Inflammatory macrophage (primary cell): Measurements from ENCODE around the gene RASSF5.
"Not testable (repeated sequence)": the region's sequence is repeated elsewhere in the genome, so short reads cannot be mapped to it uniquely, and the experiment has no call there.

Source experiments
- DNase-seq, 2 donors: peaks; one replicate each; pipeline ENCODE4 v3.0.0-alpha.2; 2020 to 2022

The RASSF5 gene

DNA sequence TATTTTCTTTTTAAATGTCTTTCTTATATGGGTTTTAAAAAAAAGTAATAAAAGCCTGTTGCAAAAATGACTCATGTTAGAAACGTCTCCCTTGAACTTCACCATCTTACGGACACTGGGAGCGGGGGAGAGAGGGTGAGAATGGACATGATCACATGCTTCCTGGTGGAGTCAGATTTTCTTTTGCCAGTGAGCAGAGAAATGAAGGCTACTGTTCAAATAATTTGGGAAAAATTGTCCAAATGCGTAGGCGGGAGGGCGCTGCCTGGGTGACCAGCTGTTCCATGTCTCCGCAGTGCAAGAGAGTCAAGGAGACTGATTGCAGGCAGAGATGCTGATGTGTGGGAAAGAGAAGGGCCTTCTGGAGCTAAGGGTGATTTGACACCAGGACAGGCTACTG is 81.9 kb downstream of the RASSF5 start:
- DNase-seq, result no peak

DNA sequence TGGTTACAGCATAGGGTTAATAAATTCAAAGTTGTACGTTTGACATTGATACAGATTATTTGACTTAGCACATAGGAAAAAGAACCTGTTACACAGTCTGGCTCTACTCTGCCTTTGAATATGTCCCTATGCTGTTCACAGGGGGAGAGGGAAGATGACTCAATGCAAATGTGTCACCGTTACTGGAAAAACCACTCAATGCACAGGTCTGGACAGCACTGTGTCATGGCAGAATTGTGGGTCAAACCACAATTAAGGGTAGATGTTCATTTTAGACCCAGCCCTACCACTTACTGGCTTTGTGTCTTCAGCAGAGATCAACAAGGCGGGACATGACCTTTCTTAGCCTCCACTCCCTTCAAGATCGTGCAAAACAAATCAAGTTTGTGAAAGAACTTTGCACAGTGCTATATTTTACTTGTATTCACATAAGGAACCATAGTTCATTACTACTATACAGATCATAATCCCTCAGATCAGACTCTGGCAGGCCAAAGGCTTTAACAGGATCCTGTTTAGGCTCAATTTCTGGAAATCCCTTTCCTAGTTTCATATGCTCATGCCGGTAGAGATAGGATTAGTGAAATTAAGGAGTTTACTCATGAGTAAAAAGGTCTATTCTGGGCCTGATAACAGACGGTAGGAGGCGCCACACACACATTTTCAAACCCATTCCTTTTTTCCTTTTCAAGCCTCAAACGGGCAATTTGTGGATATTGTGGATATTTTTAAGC is 82.9 kb downstream of the RASSF5 start:
- DNase-seq, result no peak

DNA sequence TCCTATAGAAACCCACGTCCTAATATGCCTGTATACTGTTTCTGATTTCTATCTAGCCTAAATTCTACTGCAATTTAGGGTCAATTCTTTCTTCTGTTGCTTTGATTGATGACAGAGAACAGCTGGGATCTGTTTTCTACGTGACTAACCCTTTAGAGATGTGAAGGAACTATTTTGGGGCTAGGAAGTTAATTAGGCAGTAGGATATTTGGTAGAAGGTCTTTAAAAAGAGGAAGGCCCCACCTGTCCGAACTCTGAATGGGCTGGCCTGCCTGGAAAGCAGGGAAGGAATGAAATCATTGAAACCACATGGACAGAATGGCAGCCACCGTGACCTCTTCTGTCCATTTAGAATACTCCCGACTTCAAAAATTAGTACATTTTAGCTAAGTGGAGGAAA is 83.9 kb downstream of the RASSF5 start:
- no peak for DNase-seq

DNA sequence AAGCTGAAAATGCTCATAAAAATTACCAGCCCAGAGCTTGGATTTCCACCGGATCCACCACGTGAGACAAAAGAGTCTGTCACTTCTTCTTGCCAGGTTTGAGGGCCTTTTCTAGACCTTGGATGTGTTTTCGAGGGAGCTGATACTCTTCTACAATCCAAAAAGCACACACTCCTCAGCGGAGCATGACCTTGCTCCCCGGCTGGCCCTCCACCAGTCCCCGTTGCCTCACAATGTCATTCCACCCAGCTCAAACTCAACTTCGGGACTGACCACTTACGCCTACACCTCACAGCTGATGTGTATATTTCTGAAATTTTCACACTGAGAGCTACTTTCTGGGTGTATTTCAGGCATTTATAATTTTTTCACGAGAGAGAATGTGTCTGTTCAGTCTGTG is 84.4 kb downstream of the RASSF5 start:
- no peak for DNase-seq

DNA sequence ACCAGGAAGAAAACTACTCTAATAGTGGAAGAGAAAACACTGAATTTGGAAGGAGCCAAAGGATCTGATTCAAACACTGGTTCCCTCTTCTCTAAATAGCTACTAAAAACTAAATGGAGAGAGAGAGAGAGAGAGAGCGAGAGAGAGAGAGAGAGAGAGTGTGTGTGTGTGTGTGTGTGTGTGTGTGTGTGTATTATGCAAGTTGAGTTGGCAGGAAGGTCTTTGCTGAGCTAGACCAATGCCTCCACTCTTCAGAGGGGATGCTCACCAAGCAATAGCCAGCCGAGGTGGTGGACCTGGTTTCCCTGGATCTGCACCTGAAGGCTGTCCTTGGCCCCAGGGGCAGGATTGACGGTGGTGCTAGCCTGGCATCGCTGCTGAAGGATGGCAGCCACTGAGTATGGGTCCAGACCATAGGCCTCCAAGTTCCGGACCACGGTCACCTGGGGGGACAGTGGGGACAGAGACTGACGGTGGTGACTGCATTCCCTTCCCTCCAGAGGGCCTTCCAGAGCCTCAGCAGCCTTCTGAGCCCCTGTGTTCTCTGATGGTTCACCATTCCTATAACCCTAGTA is 86.1 kb downstream of the RASSF5 start:
- no peak for DNase-seq

DNA sequence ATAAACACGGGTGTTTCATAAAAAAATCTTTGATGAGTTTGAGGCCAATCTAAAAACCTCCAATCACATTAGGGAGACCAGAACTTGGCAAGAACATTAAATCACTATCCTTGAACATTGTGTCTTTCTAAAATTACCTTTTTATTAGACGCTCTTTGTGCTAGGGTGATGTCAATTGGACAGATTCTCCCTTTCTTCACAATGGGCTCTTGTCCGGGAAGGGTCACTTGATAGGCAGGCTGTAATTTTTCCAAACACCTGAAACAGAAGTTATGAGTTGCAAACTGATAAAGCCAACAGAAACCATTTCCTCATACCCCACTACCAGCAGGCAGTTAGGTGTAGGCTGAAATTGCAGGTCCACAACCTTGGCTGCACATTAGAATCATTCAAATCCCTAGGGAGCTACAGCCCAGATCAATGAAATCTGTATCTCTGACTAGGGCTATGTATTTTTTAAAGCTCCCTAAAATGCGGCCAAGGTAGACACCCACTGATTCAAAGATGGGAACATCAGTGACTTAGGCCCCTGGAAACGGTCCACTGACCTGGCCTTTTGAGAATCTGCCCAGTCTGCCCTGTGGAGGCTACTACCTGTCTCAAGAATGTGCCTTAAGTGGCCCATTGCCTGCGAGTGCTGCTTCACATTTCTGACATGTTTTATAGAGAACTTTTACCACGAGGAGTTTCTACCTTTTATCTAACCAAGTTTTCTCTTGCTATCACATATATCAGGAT is 88.4 kb downstream of the RASSF5 start:
- no peak for DNase-seq

DNA sequence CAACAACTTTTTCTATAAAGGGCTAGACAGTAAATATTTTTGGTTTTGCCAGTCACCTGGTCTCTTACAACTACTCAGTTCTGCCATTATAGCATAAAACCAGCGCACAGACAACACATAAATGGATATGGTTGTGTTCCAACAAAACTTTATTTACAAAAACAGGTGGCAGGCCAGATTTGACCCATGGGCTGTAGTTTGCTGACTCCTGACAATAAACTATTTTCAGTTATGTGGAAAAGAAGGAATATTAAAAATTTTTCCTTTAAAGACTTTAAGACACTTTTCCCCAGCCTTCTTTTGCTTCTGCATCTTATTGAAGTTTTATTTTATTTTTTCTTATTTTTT is 89.0 kb downstream of the RASSF5 start:
- no peak for DNase-seq

DNA sequence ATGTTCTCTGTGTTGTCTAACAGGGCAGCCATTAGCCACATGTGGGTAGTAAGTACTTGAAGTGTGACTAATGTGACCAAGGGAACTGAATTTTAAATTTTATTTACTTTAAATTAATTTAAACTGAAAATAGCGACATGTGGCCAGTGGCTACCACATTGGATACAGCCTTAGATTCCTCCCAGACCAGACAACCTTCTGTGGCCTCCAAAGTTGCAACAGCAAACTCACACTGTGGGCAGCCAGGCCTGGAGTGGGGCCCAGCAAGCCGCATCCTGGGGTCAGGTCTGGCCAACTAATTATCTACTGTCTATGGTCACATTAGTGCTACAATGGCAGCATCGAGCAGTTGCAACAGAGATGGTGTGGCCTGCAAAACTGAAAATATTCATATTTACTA is 93.2 kb downstream of the RASSF5 start:
- no peak for DNase-seq

DNA sequence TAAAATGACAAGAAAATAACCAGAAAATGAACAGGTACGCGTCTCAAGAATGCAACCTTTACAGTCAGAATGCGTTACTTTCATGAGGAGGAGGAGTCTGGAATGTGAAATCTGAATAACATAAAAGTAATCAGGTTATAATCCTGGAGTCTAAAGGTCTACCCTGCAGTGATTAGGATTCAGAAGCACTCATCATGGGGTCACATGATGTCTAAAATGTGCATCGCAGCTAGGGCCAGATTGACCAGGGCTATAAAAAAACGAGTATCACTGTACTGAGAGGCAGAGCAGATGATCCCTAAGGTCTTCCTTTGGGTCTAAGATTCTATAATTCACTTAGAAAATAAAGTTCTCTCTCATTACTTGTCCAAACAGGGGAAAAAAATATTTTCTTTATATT is 97.5 kb downstream of the RASSF5 start:
- DNase-seq, result no peak

DNA sequence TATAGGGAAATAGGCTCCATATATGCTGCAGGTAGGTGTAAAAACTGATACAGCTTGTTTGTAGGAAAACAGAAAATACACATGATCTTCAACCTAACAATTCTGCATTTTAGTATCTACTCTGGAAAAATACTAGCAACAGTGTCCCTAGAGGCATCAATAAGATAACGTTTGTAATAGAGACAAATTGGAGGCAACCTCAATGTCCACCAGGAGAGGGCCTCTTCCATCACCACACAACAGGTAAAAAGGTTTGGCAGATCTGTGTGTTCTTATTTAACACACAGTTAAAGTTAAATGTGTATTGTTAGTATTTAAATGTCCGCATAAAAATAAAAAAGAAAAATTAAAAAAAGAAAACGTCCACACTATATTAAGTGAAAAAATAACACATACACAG is 99.5 kb downstream of the RASSF5 start:
- DNase-seq, result no peak

DNA sequence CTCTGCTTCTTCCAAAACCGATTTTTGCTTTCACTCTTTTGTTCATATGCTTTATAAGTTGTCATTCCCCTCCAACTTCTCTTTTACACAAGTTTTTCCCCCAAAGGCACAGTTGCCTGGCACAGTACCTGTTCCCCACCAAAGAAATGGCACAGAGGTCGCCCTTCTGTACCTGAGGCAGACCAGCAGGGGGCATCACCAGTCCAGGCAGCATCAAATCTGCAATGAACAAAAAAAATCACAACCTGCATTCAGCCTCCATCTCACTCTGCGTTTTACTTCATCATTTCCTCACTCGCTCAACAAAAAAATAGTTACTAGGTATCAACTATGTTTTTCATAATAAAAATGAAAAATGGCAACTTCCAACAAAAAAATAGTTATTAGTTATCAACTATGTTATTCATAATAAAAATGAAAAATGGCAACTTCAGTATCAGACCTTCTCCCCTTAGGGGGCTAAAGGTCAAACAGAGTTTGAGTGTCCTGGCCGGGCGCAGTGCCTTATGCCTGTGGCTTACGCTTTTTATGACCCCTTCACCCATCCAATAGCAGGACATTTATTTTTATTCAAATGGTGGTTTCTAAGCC is 100.9 kb downstream of the RASSF5 start:
- peak in 1 of 2 donors; percentile 35 for DNase-seq

DNA sequence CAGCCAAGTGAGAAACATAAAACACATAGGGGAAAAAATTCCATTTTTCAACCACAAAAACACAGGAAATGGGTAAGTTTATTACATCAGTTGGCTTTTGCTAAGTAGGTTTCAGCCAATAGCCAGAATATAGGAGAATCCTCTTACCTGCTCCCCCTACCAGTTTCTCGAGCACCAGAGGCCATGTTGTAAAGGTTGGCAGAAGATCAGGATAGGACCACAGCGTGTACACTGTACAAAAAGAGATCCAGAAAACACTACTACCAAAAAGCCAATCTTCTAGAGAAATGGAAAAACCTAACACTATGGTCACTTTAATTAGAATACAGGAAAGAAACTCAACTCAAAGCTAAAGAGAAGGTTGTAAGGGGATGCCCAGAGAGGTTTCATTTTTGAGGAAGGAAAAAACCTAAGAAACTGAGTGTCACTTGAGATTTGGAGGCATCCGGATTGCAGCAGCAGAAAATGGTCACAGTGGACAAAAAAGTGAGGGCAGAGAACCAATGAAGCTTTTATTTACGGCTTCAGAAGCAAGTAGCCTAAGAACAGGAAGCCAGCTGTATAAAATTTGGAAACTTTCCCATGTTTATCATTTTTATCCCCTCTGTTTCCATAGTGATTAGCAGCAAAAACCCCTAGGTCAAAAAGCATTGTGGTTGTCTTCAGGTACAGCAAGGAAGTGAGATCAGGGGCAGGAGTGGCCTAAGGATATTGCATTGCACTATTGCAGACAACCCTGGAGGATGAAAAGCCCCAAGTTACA is 102.1 kb downstream of the RASSF5 start:
- DNase-seq, result no peak

DNA sequence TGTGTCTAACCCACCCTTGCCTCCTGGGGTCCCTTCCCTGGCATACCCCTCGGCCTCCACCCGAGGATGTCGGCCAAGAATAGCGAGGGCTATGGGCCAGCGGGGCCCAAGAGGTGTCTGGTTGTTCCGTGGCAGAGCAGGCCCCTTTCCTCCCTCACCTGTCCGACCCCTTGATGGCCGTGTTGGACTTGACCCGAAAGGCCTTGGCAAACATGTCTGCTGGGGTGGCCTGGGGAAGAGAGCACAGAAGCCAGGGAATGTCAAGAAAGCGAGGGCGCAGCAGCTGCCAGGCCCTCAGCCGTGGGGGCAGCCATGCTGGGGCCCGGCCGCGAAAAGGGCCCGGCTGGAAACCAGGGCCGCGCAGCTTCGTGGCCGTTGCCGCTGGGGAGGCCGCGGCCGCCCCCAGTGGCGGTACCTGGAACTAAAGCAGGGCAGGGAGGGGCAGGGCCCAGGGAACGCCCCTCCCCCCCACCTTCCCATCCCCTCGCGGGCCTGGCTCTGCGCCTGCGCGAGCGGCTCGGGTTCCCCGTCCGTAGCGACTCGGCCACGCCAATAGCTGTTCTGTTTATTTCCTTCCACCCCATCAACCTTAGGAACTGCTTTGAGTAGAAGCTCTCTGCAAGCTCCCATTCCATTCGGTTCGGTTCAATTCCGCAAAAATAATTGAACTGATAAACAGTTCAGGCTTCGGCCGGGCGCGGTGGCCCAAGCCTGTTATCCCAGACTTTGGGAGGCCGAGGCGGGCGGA is 105.0 kb downstream of the RASSF5 start, which contains the start of gene EIF2D:
TSS of gene EIF2D (minus strand) at position 337 of the 748 bp plus-strand sequence. CDS start at position 214, 123 bp downstream.
- peak; percentile 94 to 96 for DNase-seq

DNA sequence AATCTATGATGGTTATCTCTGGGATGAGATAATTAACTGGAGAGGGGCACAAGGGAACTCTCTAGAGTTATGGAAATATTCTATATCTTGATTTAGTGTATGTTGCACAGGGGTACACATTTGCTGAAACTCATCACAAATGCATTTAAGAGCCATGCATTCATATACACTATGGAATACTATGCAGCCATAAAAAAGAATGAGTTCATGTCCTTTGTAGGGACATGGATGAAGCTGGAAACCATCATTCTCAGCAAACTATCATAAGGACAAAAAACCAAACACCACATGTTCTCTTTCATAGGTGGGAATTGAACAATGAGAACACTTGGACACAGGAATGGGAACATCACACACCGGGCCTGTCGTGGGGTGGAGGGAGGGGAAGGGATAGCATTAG is 119.1 kb downstream of the RASSF5 start:
- not testable (repeated sequence) for DNase-seq

DNA sequence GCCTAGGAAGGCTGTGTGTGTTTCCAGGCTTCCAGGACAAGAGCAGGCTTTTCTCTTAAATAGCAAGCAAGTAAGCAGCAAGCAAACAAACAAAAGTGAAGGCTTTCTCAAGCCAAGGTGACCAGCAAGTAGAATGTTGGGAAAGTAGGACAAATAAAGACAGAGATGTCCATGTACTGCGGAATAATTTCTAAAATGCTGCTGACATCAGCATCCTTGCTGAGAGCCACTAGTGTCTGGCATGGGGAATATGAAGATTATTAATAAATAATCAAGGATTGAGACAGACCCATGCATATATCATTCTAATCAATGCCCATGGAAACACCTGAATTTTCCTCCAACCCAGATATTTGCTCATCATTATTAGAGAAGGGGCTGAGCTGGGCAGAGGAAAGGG is 121.6 kb downstream of the RASSF5 start:
- DNase-seq, result no peak

DNA sequence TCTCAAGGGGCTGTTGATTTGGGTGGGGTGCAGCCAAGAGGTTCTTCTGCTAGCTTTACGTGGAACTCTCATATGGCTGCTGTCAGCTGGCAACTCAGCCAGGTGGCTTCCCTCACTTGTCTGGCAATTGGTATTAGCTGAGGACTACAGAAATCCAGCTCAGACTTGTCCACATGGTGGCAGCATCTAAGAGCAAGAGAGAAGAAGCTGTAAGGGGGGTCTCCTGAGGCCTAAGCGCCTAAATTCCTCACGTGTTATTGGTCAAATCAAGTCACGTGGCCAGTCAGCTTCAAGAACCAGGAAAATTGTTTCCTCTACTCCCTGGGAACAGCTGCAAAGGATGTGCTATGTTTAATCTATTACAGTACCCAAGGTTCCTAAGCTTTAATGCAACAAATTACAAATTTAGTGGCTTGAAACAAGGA is 123.8 kb downstream of the RASSF5 start:
- DNase-seq, result peak; percentile 27 to 37

DNA sequence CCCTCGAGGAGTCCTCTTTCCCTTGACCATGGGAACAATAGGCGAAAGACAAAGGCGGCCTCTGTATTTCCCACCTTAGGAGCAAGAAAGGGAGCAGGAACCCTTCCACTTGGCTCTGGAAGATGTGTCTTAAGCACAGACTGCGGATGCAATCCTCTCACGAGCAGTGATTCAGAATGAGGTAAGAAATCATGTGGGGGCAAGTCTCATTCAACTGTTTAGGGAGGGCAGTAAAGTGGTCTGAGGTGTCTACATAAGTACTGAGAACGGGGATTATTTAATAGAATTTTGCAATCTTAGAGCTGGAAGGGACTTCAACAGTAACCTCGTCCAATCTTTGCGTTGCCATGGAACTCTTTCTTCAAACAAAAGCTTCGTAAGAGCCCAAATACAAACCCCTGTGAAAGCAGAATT is 126.4 kb downstream of the RASSF5 start:
- DNase-seq, result peak; percentile 62 to 67

DNA sequence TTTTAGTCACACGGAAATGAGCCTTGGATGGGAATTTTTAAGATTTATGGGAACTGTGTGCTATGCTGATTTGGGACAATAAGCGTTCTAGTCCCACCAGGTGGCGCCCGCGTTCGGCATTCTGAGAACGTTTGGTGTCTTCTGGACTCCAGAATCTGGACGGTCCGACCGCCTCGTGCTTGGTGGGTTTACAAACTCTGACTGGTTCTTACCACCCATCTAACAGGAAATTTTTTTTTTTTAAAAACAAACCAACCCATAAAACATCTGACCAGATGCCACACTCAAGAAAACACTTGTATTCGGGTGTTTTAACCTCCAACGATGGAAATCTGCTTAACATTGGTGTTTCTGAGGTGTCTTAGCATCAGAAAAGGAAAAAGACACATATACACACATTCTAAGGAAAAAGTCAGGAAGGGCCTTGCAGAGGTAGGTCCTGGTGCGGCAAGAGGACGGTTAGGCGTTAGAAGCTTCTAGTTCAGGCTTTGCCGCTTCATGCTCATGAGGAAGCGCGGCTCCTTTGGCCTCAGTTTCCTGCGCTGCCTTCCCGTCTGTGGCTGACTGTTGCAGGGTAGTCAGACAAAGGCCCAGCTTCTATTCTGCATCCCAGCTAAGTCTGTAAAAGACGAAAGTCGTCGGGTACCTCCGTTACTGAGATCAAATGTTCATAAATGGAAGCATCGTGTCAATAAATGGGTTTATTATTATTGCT is 127.2 kb downstream of the RASSF5 start:
- DNase-seq, result peak; percentile 80 to 93

DNA sequence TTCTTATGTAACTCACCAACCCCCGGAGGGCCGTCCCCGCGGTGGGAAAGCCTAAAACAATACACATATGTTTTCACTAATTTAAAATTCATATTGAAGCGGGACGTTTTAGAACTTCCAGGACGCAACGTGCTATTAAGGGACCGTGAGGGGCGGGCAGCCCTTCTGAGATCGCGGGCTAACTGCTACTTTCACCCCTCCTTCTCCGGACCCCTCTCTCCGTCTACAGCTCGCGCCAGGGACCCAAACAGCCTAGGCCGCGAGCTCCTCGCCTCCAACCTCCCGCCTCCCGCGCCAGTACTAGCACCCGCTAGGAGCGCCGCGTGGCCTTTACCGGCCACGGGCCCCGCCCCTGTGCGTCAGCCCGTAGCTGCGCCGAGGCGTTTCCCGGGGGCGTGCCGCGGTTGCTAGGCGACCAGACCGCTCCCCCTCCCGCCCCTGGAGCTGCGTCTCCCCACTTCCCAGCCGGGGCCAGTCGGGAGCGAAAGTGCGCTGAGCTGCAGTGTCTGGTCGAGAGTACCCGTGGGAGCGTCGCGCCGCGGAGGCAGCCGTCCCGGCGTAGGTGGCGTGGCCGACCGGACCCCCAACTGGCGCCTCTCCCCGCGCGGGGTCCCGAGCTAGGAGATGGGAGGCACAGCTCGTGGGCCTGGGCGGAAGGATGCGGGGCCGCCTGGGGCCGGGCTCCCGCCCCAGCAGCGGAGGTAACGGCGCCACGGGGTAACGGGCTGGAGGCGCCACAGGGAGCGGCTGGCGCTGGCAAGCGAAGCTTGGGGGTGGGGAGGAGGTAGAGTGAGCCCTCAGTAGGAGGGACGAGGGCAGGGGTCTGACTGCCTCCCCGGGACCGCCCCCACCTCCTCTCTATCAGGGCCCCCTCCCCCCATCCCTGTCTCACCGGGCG is 128.0 kb downstream of the RASSF5 start, which contains the start of gene DYRK3:
TSS of gene DYRK3 (plus strand) at position 457 of the 898 bp plus-strand sequence. CDS start at position 625, 168 bp downstream.
- peak; percentile 89 to 95 for DNase-seq

DNA sequence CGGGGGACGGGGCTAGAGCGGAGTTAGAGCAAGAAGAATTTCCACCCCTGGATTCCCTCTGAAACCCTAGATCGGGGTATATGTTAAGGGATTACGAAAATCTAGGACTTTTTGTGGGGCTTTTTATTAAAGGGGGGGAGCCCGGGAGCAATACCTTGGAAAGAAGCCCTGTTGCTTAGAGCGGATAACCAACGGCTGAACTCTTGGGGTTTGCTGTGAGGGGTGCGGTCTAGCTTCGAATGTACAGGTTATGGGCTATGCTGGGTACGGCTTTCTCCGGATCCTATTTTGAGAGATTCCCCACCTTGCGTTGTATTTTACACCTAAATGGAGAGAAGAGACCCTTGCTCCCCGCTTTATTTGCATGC is 128.6 kb downstream of the RASSF5 start:
- DNase-seq, result no peak
